HG02571 (cell line): ENCODE data around the gene SLC30A2.

Experiments
- ATAC-seq: cut with Tn5 transposase; IDR thresholded peaks from one replicate; pipeline ENCODE4 v1.9.1; 2021; ENCODE audit warnings: mild to moderate bottlenecking, moderate library complexity; ENCODE audit not compliant: unreplicated experiment

Gene SLC30A2

DNA sequence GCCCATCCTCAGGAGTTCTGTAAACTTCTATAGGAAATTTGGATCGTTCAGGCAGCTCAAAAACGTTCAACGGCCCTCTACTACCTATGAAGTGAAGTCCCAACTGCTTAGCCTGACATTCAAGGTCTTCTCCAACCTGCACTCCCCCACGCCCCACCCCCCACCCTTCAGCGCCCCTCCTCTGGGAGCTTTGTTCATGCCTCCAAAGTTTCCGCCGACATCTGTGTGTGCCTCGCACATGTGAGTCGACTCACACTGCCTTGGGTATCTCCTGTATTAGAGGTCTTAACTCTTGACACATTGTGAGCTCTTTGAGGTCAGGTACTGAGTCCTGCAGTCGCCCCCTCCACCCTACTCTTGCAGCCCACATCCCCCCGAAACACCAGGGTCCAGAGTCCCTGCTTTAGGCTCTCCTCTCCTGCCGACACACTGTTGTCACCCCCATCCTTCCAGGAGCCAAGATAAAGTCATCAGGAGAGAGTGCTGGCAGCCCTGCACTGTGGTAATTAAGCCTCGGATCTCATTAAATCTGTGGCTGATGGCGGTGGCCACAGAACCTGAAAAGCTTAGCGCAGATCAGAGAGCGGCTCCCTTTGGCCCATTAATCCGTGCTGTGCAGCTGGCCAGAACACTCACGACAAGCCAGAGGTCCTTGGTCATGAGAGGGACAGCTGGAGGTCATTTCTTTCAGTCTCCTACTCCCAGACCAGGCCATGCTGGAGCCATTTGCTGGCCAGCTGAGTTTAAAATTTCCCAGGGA, 46.7 kb downstream of the SLC30A2 start:
- no peak for ATAC-seq

DNA sequence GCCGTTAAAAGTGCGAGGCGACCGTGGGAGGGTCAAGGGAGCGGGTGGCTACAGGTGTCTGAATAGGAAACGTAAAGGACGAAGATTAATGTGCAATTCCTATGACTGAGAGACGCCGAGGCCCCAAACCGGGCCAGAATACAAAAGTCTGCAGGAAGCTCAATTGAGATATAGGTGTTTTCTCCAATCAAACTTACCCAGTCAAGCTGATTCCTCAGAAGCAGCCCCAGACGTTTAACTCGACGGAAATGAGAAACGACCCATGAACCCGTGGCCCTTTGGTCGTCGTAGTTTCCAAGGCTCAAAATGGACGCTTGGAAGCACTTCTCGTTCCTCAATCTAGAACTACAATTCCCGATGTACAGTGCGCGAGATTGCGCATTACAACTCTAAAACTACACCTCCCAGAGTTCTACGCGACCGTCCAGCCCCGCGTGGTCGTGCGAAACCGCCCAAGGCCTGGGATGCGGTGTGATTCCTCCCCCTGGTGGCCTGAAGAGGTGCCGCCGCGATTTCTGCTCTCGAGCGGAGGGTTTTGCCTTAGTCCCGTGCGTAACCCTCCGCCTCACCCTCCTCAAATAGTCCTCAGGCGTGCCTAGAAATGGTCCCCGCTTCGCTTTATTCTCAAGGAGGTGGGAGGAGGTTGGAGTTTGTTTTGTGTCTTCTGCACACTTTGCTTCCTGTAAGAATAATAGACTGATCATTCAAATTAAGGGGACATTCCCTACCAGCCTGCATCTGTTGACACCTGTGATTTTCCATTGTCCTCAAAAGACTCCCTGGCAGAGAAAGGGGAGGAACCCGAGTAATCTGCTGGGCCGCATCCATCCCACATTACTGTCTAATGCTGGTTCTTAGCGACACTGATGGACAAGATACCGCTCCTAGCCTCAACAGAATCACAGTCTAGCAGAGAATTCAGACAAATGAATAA, 47.8 kb downstream of the SLC30A2 start, which contains the start of gene PAFAH2:
PAFAH2 (minus strand) TSS at position 236 of the 934 bp plus-strand sequence. CDS start 7,247 bp downstream, outside the sequence.
- peak; percentile 96 for ATAC-seq

DNA sequence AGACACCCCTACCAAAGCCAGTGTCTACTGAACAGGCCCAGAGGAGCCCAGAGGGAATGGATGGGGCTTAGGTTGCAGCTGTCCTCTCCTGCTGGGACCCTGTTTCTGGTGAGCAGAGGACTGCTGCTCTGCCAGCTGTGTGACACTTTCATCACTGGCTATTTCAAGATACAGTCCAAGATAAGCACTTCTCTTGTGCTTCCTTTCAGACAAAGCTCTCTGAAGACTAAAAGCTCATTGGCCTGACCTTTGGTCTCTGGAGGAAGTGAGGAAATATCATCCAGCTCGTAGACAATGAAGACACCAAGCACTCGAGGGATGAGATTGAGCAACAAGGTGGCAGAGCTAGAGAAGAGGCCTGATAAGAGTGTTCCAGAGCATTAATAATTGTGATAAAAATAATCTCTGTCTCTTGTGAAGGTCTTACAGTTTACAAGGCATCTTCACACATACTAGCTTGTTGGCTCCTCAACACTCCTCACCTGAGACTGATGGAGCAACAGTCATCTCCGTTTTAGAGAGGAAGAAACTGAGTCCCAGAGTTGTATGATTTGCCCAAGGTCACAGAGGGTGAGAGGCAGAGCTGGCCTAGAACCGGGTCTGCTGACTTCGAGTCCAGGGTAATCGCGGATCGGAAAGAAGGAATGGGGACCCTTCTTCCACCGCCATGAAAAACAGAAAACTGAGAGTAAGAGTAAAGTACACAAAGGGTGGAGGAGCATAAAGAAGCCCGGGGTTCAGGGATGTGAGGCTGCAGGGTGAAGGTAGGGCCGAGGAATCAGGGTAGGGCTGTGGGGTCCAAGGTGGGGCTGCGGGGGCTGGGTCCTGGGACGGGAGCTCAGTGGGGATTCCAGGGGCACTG, 48.7 kb downstream of the SLC30A2 start:
- ATAC-seq = no peak

GRCh38 chr1:25994402-25995150, 51.3 kb downstream of the SLC30A2 start:
- ATAC-seq = no peak

DNA sequence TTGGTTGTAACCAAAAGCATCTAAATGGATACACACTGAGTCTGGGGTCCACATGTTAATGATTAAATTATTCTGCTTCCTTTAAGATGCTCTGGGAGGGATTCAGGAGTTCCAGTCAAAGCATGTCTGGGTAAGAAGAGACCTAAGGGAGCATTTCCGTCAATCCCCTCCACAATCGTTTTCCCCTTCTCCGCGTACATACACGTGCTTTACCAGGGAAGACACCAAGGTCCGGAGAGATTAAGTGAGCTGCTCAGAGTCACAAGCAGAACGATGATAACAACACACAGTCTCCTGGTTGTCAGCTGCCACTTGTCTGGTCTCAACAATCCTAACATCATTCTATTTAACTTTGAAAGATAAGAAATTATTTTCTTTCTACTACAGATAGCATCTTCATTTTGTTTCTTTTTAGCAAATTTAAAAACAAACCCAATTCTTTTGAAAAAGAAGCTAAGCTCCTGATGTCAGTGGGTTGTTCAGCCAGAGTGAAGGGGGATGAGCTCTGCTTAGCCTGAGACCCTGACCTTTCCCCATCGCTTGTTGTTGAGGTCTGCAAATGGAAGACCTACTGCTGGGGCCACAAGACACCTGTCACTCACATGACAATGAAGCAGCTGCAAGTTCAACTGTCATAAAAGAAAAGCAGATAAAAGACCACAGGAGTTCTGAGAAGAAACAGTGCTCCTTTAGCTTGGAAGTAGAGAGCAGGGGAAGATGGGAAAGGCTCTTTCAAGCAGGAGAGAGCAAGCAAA, 52.5 kb downstream of the SLC30A2 start:
- ATAC-seq = no peak

- no peak for ATAC-seq
These were observed 53.2 kb downstream of the SLC30A2 start for GRCh38 chr1:25992689-25993171.

DNA sequence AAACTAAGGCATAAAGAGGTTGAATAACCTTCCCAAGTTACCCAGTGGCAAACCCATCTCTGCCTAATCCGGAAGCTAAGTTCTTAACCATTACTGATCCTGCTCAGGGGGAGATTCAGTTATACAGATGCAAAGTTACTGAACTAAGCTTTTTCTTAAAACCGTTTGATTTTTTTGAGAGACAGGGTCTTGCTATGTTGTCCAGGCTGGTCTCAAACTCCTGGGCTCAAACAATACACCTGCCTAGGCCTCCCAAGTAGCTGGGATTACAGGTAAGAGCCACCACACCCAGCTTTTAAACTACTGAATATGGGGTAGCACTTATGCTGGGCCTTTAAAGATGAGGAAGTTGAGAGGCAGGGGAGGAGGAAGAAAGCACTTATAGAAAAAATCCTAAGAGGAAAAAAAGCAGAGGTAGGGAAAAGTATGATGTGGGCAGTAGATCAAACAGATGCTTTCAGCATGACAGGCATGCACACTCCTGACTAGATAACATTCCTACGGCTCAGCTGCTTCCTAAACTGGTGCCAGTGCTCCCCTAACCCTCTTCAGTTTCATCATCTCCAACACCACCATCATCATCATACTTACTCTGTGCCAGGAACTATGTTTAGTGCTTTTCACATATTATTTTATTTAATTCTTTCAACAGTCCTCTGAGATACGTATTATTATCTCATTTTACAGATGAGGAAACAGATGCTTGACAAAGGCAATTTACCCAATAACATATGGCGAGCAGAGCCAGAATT, 53.8 kb downstream of the SLC30A2 start:
- ATAC-seq = no peak

DNA sequence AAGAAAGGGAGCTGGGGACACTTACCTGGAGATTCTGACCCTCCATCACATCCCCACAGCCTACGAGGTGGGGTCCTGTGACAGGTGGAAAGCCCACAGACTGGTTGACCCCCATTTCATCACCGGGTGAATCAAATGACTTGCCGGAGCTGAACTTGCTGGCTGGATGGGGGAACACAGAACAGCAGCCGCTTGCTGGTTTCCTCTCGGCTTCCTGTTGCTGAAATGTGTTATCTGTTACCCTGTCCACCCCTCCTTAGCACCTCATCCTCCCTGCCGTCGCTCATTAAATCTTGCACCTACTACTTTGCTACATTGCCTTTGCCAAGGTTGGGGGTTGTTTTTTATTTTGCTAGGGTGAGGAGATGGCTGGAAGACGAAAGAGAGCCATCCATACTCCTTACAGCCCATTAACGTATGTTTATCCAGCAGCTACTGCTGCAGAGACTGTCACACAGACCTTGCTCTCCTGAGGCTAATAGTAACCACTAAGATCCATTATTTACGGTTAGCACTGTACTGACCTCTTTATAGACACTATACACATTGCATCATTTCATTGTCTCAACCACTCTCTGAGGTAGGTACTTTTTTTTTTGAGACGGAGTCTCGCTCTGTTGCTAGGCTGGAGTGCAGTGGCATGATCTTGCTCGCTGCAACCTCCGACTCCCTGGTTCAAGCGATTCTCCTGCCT, 55.1 kb downstream of the SLC30A2 start:
- no peak for ATAC-seq

GRCh38 chr1:25990251-25990650, 55.7 kb downstream of the SLC30A2 start:
- no peak for ATAC-seq

GRCh38 chr1:25989440-25990234, 56.3 kb downstream of the SLC30A2 start:
- ATAC-seq = no peak

- ATAC-seq = no peak
These were observed 58.0 kb downstream of the SLC30A2 start for GRCh38 chr1:25987951-25988350.
